HEK293 (cell line): ENCODE data around the gene CRYBA2.

Experiments
- CTCF ChIA-PET: fragments of 350-600 bp; formaldehyde crosslinking; extraction: SDS; loops from one replicate; lab custom pipeline; 2021; ENCODE audit warnings: antibody characterized with exemption; lab: Yijun Ruan, JAX
- POLR2A ChIA-PET: fragments of 300-600 bp; formaldehyde crosslinking; extraction: SDS; loops from one replicate; lab custom pipeline; 2020; ENCODE audit warnings: antibody characterized with exemption, inconsistent platforms; lab: Yijun Ruan, JAX
- H3K27ac ChIP-seq: fragments of 200-500 bp; sonication (Bioruptor generic); 2 replicates; pipeline ENCODE4 v1.5.1; 2014; ENCODE audit warnings: low read depth, low read length, control low read depth, inconsistent platforms; ENCODE audit errors: extremely low read depth
- H3K36me3 ChIP-seq, 2 experiments: fragments of 200-500 bp in 1 of 2; sonication (Bioruptor generic) in 1 of 2; 1 replicate in 1 of 2; 2 replicates in 1 of 2; pipeline ENCODE4 v1.5.1; 2014 to 2017; ENCODE audit warnings: inconsistent platforms in 2 of 2, low read length in 2 of 2; ENCODE audit not compliant: control insufficient read depth in 2 of 2, insufficient read depth in 1 of 2
- H3K4me1 ChIP-seq: fragments of 200-500 bp; sonication (Bioruptor generic); 2 replicates; pipeline ENCODE4 v1.5.1; 2014; ENCODE audit warnings: mild to moderate bottlenecking, low read length, inconsistent platforms; ENCODE audit not compliant: control insufficient read depth, insufficient read depth
- H3K4me3 ChIP-seq: 2 replicates; pipeline ENCODE4 v1.5.1; 2011; ENCODE audit warnings: low read depth, mild to moderate bottlenecking, control low read depth, low read length, moderate library complexity
- H3K9me3 ChIP-seq: fragments of 200-500 bp; sonication (Bioruptor generic); 2 replicates; pipeline ENCODE4 v1.5.1; 2014; ENCODE audit warnings: low read depth, low read length, inconsistent platforms; ENCODE audit not compliant: control insufficient read depth, insufficient read depth
- EGR2 ChIP-seq: fragments of 450-650 bp; formaldehyde crosslinking; IDR thresholded peaks from 2 replicates; pipeline ENCODE4 v1.5.1; 2016; ENCODE audit warnings: low read depth, missing biosample characterization, missing genetic modification characterization
- HOXC10 ChIP-seq: sonication (generic); formaldehyde crosslinking; IDR thresholded peaks from 2 replicates; pipeline ENCODE4 v1.8.1; 2023; ENCODE audit warnings: mild to moderate bottlenecking, missing genetic modification reagents
- OVOL3 ChIP-seq: fragments of 450-650 bp; formaldehyde crosslinking; IDR thresholded peaks from 2 replicates; pipeline ENCODE4 v1.5.1; 2016; ENCODE audit warnings: missing biosample characterization, missing genetic modification characterization
- SALL2 ChIP-seq: fragments of 450-650 bp; formaldehyde crosslinking; IDR thresholded peaks from 2 replicates; pipeline ENCODE4 v1.5.0; 2017; ENCODE audit warnings: missing biosample characterization, mild to moderate bottlenecking, missing genetic modification characterization, borderline replicate concordance
- ZBTB20 ChIP-seq: fragments of 450-650 bp; formaldehyde crosslinking; IDR thresholded peaks from 2 replicates; pipeline ENCODE4 v1.5.1; 2016; ENCODE audit warnings: missing biosample characterization, missing genetic modification characterization
- ZNF223 ChIP-seq: fragments of 450-650 bp; formaldehyde crosslinking; IDR thresholded peaks from 2 replicates; pipeline ENCODE4 v1.5.1; 2016; ENCODE audit warnings: missing biosample characterization, missing genetic modification characterization
- ZNF239 ChIP-seq: fragments of 450-650 bp; formaldehyde crosslinking; IDR thresholded peaks from 2 replicates; pipeline ENCODE4 v1.5.1; 2016; ENCODE audit warnings: missing biosample characterization, missing genetic modification characterization
- ZNF248 ChIP-seq: fragments of 450-650 bp; formaldehyde crosslinking; IDR thresholded peaks from 2 replicates; pipeline ENCODE4 v1.5.1; 2017; ENCODE audit warnings: missing biosample characterization, missing genetic modification characterization
- ZNF423 ChIP-seq: fragments of 450-650 bp; formaldehyde crosslinking; IDR thresholded peaks from 2 replicates; pipeline ENCODE4 v1.5.1; 2016; ENCODE audit warnings: missing biosample characterization, missing genetic modification characterization
- ZNF501 ChIP-seq: fragments of 450-650 bp; formaldehyde crosslinking; IDR thresholded peaks from 2 replicates; pipeline ENCODE4 v1.5.1; 2016; ENCODE audit warnings: missing biosample characterization, missing genetic modification characterization
- ZNF561 ChIP-seq: fragments of 450-650 bp; IDR thresholded peaks from 2 replicates; pipeline ENCODE4 v1.5.1; 2018; ENCODE audit warnings: missing biosample characterization, missing genetic modification characterization, borderline replicate concordance
- ZNF621 ChIP-seq: fragments of 450-650 bp; formaldehyde crosslinking; IDR thresholded peaks from 2 replicates; pipeline ENCODE4 v1.5.1; 2017; ENCODE audit warnings: missing biosample characterization, missing genetic modification characterization
- ZNF670 ChIP-seq: fragments of 450-650 bp; formaldehyde crosslinking; IDR thresholded peaks from 2 replicates; pipeline ENCODE4 v1.5.1; 2016; ENCODE audit warnings: missing biosample characterization, missing genetic modification characterization, low read depth
- TF ChIP-seq, protein P1 (sequence below): fragments of 450-650 bp; formaldehyde crosslinking; IDR thresholded peaks from 2 replicates; pipeline ENCODE4 v1.5.1; 2016; ENCODE audit warnings: missing biosample characterization, missing genetic modification characterization
- TF ChIP-seq, protein P2 (sequence below): fragments of 450-650 bp; formaldehyde crosslinking; IDR thresholded peaks from 2 replicates; pipeline ENCODE4 v1.5.1; 2016; ENCODE audit warnings: missing biosample characterization, missing genetic modification characterization
- TF ChIP-seq, protein P3 (sequence below): fragments of 450-650 bp; formaldehyde crosslinking; IDR thresholded peaks from 2 replicates; pipeline ENCODE4 v1.5.1; 2016; ENCODE audit warnings: missing biosample characterization, missing genetic modification characterization
- TF ChIP-seq, protein P4 (sequence below): fragments of 450-650 bp; formaldehyde crosslinking; IDR thresholded peaks from 2 replicates; pipeline ENCODE4 v1.5.1; 2017; ENCODE audit warnings: missing biosample characterization, missing genetic modification characterization
- TF ChIP-seq, protein P5 (sequence below): fragments of 450-650 bp; formaldehyde crosslinking; conservative IDR thresholded peaks from 2 replicates; pipeline ENCODE4 v1.5.1; 2016; ENCODE audit warnings: low read depth, missing biosample characterization, missing genetic modification characterization
- TF ChIP-seq, protein P6 (sequence below): fragments of 450-650 bp; formaldehyde crosslinking; IDR thresholded peaks from 2 replicates; pipeline ENCODE4 v1.5.1; 2016; ENCODE audit warnings: missing biosample characterization, missing genetic modification characterization

Gene CRYBA2

DNA sequence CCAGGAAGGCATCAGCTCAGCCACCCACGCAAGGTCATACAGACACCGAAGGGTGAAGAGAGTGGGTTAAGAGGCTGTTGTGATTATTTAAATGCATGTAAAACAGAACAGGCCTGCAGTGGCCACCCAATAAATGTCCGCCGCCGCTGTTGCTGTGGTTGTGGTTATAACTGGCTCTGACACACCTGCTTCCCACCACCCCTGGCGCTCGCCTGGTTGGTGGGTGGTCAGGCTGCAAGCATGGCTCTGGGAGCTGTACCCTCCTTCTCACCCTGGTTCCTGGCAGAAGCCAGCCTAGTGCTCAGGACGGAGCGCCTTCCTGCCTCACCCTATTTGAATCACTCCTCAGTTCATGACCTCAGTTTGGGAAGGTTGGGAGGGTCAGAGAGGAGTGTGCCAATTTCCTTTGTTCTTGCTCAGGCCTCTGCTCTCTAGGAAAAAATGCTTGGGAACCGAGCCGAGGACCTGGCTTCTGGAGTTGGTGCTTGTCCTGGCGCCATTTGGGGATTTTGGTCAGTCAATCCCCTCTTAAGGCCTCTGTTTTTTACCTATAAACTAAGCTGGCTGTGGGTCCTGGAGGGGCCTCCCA, 5.3 kb upstream of the CRYBA2 start:
- no peak overlapping the region for H3K27ac ChIP-seq
- ChIA-PET CTCF (interaction anchor here (0.6 to 2.7 kb wide), 7 partner anchors 23 to 271 kb away, joined by 3 to 9 read pairs (median 4); no protein-coding TSS in a partner anchor), POLR2A (no interaction called here)
- no peaks in the 10 kb centered on the region for H3K4me1 ChIP-seq
- H3K4me3 ChIP-seq, result no peak overlapping the region
- no peaks in the 10 kb centered on the region for H3K36me3 ChIP-seq
- TF ChIP-seq, protein P1, sequence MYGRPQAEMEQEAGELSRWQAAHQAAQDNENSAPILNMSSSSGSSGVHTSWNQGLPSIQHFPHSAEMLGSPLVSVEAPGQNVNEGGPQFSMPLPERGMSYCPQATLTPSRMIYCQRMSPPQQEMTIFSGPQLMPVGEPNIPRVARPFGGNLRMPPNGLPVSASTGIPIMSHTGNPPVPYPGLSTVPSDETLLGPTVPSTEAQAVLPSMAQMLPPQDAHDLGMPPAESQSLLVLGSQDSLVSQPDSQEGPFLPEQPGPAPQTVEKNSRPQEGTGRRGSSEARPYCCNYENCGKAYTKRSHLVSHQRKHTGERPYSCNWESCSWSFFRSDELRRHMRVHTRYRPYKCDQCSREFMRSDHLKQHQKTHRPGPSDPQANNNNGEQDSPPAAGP (tag by site-specific recombination), result 0 out of 2 replicates have a peak, but pooled peaks have one; percentile 33
- TF ChIP-seq, protein P2, sequence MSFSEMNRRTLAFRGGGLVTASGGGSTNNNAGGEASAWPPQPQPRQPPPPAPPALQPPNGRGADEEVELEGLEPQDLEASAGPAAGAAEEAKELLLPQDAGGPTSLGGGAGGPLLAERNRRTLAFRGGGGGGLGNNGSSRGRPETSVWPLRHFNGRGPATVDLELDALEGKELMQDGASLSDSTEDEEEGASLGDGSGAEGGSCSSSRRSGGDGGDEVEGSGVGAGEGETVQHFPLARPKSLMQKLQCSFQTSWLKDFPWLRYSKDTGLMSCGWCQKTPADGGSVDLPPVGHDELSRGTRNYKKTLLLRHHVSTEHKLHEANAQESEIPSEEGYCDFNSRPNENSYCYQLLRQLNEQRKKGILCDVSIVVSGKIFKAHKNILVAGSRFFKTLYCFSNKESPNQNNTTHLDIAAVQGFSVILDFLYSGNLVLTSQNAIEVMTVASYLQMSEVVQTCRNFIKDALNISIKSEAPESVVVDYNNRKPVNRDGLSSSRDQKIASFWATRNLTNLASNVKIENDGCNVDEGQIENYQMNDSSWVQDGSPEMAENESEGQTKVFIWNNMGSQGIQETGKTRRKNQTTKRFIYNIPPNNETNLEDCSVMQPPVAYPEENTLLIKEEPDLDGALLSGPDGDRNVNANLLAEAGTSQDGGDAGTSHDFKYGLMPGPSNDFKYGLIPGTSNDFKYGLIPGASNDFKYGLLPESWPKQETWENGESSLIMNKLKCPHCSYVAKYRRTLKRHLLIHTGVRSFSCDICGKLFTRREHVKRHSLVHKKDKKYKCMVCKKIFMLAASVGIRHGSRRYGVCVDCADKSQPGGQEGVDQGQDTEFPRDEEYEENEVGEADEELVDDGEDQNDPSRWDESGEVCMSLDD, result no peak
- TF ChIP-seq EGR2 (tag by site-specific recombination) (peak; percentile 39; the same call in 1 of the 2 replicates), ZNF423 (tag by site-specific recombination) (no peak), ZNF248 (no peak), ZNF239 (no peak), ZNF223 (no peak)
- TF ChIP-seq, protein P3, sequence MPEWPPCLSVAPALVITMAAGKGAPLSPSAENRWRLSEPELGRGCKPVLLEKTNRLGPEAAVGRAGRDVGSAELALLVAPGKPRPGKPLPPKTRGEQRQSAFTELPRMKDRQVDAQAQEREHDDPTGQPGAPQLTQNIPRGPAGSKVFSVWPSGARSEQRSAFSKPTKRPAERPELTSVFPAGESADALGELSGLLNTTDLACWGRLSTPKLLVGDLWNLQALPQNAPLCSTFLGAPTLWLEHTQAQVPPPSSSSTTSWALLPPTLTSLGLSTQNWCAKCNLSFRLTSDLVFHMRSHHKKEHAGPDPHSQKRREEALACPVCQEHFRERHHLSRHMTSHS, result no peak
- TF ChIP-seq, protein P4, sequence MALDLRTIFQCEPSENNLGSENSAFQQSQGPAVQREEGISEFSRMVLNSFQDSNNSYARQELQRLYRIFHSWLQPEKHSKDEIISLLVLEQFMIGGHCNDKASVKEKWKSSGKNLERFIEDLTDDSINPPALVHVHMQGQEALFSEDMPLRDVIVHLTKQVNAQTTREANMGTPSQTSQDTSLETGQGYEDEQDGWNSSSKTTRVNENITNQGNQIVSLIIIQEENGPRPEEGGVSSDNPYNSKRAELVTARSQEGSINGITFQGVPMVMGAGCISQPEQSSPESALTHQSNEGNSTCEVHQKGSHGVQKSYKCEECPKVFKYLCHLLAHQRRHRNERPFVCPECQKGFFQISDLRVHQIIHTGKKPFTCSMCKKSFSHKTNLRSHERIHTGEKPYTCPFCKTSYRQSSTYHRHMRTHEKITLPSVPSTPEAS (tag by site-specific recombination), result no peak
- TF ChIP-seq, protein P5, sequence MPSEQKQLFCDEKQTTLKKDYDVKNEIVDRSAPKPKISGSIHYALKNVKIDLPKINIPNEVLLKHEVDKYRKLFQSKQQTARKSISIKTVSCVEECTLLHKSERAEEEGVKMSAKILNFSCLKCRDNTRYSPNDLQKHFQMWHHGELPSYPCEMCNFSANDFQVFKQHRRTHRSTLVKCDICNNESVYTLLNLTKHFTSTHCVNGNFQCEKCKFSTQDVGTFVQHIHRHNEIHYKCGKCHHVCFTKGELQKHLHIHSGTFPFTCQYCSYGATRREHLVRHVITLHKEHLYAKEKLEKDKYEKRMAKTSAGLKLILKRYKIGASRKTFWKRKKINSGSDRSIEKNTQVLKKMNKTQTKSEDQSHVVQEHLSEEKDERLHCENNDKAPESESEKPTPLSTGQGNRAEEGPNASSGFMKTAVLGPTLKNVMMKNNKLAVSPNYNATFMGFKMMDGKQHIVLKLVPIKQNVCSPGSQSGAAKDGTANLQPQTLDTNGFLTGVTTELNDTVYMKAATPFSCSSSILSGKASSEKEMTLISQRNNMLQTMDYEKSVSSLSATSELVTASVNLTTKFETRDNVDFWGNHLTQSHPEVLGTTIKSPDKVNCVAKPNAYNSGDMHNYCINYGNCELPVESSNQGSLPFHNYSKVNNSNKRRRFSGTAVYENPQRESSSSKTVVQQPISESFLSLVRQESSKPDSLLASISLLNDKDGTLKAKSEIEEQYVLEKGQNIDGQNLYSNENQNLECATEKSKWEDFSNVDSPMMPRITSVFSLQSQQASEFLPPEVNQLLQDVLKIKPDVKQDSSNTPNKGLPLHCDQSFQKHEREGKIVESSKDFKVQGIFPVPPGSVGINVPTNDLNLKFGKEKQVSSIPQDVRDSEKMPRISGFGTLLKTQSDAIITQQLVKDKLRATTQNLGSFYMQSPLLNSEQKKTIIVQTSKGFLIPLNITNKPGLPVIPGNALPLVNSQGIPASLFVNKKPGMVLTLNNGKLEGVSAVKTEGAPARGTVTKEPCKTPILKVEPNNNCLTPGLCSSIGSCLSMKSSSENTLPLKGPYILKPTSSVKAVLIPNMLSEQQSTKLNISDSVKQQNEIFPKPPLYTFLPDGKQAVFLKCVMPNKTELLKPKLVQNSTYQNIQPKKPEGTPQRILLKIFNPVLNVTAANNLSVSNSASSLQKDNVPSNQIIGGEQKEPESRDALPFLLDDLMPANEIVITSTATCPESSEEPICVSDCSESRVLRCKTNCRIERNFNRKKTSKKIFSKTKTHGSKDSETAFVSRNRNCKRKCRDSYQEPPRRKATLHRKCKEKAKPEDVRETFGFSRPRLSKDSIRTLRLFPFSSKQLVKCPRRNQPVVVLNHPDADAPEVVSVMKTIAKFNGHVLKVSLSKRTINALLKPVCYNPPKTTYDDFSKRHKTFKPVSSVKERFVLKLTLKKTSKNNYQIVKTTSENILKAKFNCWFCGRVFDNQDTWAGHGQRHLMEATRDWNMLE (tag by site-specific recombination), result no peak
- H3K9me3 ChIP-seq, result no peaks in the 10 kb centered on the region

DNA sequence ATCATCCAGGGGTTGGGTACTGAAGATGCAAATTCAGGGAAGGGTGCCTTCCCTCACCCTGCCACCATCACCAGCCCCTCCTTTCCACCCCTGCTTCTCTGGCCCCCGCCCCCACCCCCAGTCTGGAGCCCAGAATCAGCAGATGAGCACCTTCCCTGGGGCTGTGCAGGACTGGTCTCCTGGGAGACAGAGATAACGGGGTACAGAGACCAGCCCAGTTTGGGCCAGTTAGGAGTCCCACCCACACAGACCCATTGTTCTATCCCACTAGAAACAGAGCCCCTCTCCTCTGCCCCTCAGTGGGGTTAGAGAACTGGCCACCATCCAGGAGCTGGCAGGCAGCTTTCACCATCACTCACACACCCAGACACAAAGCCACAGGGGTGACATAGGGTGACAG, 4.5 kb upstream of the CRYBA2 start:
- Histone ChIP-seq H3K9me3 (no peaks in the 10 kb centered on the region), H3K4me3 (no peak overlapping the region), H3K36me3 (no peaks in the 10 kb centered on the region), H3K27ac (no peak overlapping the region), H3K4me1 (no peaks in the 10 kb centered on the region)
- ChIA-PET POLR2A (no interaction called here), CTCF (interaction anchor here (0.6 to 2.7 kb wide), 6 partner anchors 24 to 270 kb away, joined by 3 to 9 read pairs (median 4); no protein-coding TSS in a partner anchor)
- no peak for TF ChIP-seq ZBTB20 (tag by site-specific recombination)
- TF ChIP-seq OVOL3 (tag by site-specific recombination), result no peak
- no peak for TF ChIP-seq HOXC10 (CRISPR knock-in tag)
- no peak for TF ChIP-seq ZNF670 (tag by site-specific recombination)
- TF ChIP-seq, protein P2, result no peak
- TF ChIP-seq, protein P6, sequence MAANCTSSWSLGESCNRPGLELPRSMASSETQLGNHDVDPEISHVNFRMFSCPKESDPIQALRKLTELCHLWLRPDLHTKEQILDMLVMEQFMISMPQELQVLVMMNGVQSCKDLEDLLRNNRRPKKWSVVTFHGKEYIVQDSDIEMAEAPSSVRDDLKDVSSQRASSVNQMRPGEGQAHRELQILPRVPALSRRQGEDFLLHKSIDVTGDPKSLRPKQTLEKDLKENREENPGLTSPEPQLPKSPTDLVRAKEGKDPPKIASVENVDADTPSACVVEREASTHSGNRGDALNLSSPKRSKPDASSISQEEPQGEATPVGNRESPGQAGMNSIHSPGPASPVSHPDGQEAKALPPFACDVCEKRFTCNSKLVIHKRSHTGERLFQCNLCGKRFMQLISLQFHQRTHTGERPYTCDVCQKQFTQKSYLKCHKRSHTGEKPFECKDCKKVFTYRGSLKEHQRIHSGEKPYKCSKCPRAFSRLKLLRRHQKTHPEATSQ (tag by site-specific recombination), result no peak
- no peak for TF ChIP-seq ZNF621 (tag by site-specific recombination)
- no peak for TF ChIP-seq SALL2 (tag by site-specific recombination)
- no peak for TF ChIP-seq ZNF561 (tag by site-specific recombination)
- TF ChIP-seq ZNF501 (tag by site-specific recombination), result no peak
